Smooth muscle cell of trachea (primary cell): ENCODE results near the gene DPP3. TPM values are rescaled to one million over a fixed set of nuclear protein-coding genes. Genes with fewer than 3 reads are reported as not detected.

Experiments used
- total RNA-seq: library from RNA; depleted of rRNA; stranded (reverse); fragments of >200 nt; gene quantifications from 2 replicates; pipeline ENCODE4 v1.2.1, GENCODE V29; 2014

DPP3 gene
- 40.1 and 58.4 TPM in 2 replicates for total RNA-seq

DNA sequence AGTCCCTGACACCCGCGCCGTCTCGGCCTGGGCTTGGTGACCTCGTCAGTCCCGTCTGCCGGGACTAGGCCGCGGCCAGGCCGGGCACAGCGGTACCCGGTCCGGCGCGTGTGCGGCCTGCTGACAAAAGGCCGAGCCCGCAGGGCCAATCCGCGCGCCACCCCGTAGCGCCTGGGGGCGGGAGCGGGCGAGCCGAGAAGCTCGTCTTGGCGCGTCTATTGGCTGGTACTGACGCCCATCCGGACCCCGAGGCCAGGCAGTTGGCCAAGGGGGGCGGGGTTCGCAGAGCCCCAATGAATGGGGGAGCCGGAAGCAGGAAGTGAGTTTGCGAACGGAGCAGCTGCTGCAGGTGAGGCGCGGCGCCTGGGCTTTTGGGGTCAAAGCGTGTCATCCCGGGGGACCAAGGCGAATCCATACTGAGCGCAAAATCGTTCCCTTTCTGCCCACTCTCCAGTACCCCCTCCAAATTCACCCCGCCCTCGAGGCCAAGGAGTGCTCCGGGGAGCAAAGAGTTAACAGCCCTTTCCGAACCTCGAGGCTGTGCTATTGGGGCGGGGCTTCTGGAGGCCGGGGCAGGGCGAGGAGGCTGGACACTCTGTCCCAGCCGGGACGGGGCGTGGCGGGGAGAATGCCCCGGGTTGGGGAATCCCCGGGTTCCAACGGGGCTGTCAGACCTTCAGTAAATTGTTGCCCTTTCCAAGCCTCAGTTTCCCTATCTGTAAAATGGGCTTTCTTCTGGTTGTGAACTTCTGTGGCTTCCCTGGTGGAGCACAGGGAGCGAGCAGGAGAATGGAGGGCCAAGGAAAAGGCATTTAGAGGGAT is at the start of gene DPP3:
Gene DPP3 (plus strand): TSS at position 318 of the 822 bp plus-strand sequence. CDS start 1,767 bp downstream, outside the sequence.

GRCh38 chr11:66438504-66439466 is 41.4 kb upstream of the DPP3 start, which contains the start of gene MRPL11:
Gene MRPL11, minus strand, starts transcription at chr11:66438848. Its CDS starts 94 bp downstream, at chr11:66438754.

DNA sequence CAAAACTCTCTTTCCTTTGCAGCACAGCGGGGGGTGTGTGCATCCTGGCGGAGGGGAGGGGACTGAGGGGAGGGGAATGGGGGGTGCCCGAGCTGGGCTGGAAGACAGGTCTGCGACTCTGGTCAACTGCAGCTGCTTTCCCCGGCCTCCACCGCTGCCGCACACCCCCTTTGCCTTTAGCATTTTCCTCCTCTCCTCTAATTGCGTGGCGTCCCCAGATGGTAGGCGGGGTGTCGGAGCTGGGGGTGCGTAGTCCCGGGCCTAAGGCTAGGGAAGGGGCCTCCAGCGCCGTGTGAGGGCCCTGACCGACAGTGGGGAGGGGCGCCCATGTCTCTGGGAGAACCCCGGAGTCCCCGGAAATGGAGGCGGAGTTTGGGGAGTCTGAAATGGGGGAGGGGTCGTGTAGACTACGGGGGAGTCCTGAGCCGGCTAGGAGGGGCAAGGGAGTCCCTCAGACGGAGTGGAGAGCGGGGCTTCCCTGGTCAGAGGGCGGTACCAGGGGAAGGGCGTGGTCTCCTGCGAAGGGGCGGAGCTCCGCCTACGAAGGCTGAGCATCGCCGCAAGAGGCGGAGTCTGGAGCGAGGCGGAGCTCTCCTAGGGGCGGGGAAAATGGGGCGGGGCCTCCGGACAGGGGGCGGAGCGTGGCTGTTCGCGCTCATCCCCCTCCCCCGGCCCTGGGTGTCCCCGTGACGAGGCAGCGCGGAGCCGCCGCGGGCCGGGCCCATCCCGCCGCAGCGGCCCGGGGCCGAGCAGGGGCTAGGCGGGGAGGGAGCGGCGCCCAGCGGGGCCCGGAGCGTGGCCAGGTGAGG is 13.8 kb upstream of the DPP3 start, which contains the start of gene PELI3:
Gene PELI3 (plus strand): TSS at position 681 of the 809 bp plus-strand sequence. CDS start 1,224 bp downstream, outside the sequence.

GRCh38 chr11:66510271-66510989 is 30.2 kb downstream of the DPP3 start, which contains the start of gene BBS1:
Gene BBS1, plus strand, starts transcription at chr11:66510635. Its CDS starts 25 bp downstream, at chr11:66510660.

GRCh38 chr11:66545701-66546367 is 65.6 kb downstream of the DPP3 start, which contains the start of gene ZDHHC24:
Gene ZDHHC24, minus strand, starts transcription at chr11:66546048. Its CDS starts 45 bp downstream, at chr11:66546003.

DNA sequence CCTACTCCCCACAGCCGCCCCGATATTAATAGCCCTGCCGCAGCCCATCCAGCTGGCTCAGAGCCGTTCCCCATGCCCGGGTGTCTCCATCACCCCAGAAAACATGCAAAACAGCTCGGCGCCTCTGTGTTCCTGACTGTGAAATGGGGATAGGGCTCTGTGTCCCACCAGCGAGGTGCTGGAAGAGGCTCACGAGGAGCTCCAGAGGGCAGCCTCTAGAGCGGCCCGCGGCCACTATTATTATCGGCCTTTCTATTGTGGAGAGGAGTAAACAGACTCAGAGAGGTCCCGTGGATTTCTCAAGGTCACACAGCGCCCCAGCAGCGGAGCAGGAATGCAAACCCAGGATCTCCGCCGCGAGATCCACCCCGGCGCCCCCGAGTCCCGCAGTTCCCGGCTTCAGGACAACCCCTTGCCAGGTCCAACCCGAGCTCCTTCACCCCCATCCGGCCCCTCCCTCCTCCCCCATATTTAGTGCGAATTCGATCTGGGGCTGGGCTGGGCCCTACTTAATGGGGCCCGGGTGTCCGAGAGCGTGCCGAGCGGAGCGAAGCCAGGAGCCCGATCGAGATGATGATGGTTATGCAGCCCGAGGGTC is 66.2 kb downstream of the DPP3 start, which contains the start of gene ACTN3:
Gene ACTN3 (plus strand): TSS at position 536 of the 598 bp plus-strand sequence. CDS start 35 bp downstream, at position 571.

Other genes starting within 250 kb of the DPP3 start
- gene KLC2, start 222.7 kb upstream of the DPP3 start, total RNA-seq = 10.5 and 25.1 TPM in 2 replicates
- gene RAB1B, start 211.8 kb upstream of the DPP3 start, total RNA-seq = 103 and 130 TPM in 2 replicates
- gene CNIH2, start 202.3 kb upstream of the DPP3 start, total RNA-seq = 0.15 and 0.17 TPM in 2 replicates
- gene YIF1A, start 191.3 kb upstream of the DPP3 start, total RNA-seq = 143 and 179 TPM in 2 replicates
- 0.66 TPM in 1 of 2 replicates, not detected in the other for gene TMEM151A, start 188.5 kb upstream of the DPP3 start, total RNA-seq
- gene CD248, start 163.4 kb upstream of the DPP3 start, total RNA-seq = 341 and 371 TPM in 2 replicates
- gene RIN1, start 144.0 kb upstream of the DPP3 start, total RNA-seq = 44.8 and 54.4 TPM in 2 replicates
- gene BRMS1, start 135.3 kb upstream of the DPP3 start, total RNA-seq = 36.9 and 65.2 TPM in 2 replicates
- gene B4GAT1, start 132.8 kb upstream of the DPP3 start, total RNA-seq = 41.3 and 58.1 TPM in 2 replicates
- 0.58 and 0.66 TPM in 2 replicates for gene SLC29A2, start 108.7 kb upstream of the DPP3 start, total RNA-seq
- gene NPAS4, start 59.4 kb upstream of the DPP3 start, total RNA-seq = 0.29 TPM in 1 of 2 replicates, not detected in the other
- 37.1 and 69.4 TPM in 2 replicates for gene MRPL11, start 41.6 kb upstream of the DPP3 start, total RNA-seq
- gene PELI3, start 13.5 kb upstream of the DPP3 start, total RNA-seq = 15.3 and 28.0 TPM in 2 replicates
- 32.9 and 45.7 TPM in 2 replicates for gene BBS1, start 30.2 kb downstream of the DPP3 start, total RNA-seq
- 10.6 and 21.3 TPM in 2 replicates for gene ZDHHC24, start 65.6 kb downstream of the DPP3 start, total RNA-seq
- 0.17 TPM in 1 of 2 replicates, not detected in the other for gene ACTN3, start 66.5 kb downstream of the DPP3 start, total RNA-seq
- gene CTSF, start 88.2 kb downstream of the DPP3 start, total RNA-seq = 15.0 and 59.5 TPM in 2 replicates
- gene CCDC87, start 112.6 kb downstream of the DPP3 start, total RNA-seq = 0.29 and 1.2 TPM in 2 replicates
- 68.2 and 80.9 TPM in 2 replicates for gene CCS, start 112.8 kb downstream of the DPP3 start, total RNA-seq
- gene RBM14, start 136.2 kb downstream of the DPP3 start, total RNA-seq = 30.6 and 31.6 TPM in 2 replicates
- 94.7 and 103 TPM in 2 replicates for gene RBM4, start 158.3 kb downstream of the DPP3 start, total RNA-seq
- gene RBM4B, start 197.5 kb downstream of the DPP3 start, total RNA-seq = 28.2 and 32.6 TPM in 2 replicates
- gene SPTBN2, start 248.8 kb downstream of the DPP3 start, total RNA-seq = 1.2 and 2.6 TPM in 2 replicates